ENCODE data around the gene PRSS57. TPM values are rescaled to one million over a fixed set of nuclear protein-coding genes. Genes with fewer than 3 reads are reported as not detected.
A peak's percentile ranks its signal among the peaks of the same experiment; 100 is the strongest.

PRSS57 gene
- total and polyA plus RNA-seq, 4 donors, result 0.10 to 2.0 (median 0.60) TPM; not detected in 1

DNA sequence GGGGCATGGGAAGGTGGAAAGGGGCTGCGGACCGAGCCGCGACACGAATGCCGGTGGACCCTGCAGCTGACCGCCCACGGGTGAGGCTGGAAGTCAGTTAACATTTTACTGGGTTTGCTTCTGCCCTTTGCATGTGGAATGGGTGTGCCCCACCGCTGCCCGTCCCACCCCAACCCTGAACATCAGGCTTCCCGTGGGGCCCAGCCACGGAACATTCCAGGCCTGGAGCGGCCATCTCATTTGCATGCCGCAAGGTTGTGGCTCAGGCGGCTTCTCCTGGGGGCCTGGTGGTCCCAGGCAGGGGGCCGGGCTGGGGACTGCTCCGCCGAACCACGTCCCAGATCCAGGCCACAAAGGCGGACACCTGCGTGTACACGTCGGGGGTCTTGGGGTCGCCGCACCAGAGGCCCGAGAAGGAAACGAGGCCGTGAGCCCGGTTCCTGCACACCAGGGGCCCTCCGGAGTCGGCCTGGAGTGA is 9.8 kb downstream of the PRSS57 start:
- ATAC-seq (ENCODE audit: insufficient read depth, low FRiP score) (no peak), DNase-seq (no peak)
- Histone ChIP-seq H3K9ac (ENCODE audit: insufficient read depth in 1 of 2, low read length in 2 of 2) (no peak overlapping the region), H3K9me3 (ENCODE audit: control insufficient read depth in 4 of 4, insufficient read depth in 3 of 4, low read length in 3 of 4) (no peaks in the 10 kb centered on the region), H3K27me3 (ENCODE audit: control insufficient read depth in 3 of 3, insufficient read depth in 3 of 3, low read length in 2 of 3) (no peaks in the 10 kb centered on the region), H3K4me1 (ENCODE audit: control insufficient read depth in 5 of 5, insufficient read depth in 5 of 5, low read length in 5 of 5) (peaks cover 0 to 2% (median 0%) of the 10 kb centered on the region in 5 donors), H3K4me3 (no peak overlapping the region), H3K27ac (ENCODE audit: low read depth in 1 of 2, low read length in 1 of 2) (no peak overlapping the region), H3K36me3 (ENCODE audit: control insufficient read depth in 4 of 4, insufficient read depth in 4 of 4, low read length in 4 of 4) (peaks cover 0 to 2% (median 0%) of the 10 kb centered on the region in 4 donors)
- TF ChIP-seq, protein P1, sequence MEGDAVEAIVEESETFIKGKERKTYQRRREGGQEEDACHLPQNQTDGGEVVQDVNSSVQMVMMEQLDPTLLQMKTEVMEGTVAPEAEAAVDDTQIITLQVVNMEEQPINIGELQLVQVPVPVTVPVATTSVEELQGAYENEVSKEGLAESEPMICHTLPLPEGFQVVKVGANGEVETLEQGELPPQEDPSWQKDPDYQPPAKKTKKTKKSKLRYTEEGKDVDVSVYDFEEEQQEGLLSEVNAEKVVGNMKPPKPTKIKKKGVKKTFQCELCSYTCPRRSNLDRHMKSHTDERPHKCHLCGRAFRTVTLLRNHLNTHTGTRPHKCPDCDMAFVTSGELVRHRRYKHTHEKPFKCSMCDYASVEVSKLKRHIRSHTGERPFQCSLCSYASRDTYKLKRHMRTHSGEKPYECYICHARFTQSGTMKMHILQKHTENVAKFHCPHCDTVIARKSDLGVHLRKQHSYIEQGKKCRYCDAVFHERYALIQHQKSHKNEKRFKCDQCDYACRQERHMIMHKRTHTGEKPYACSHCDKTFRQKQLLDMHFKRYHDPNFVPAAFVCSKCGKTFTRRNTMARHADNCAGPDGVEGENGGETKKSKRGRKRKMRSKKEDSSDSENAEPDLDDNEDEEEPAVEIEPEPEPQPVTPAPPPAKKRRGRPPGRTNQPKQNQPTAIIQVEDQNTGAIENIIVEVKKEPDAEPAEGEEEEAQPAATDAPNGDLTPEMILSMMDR (IDR thresholded peaks at IDR 0.05; ENCODE audit: control extremely low read depth, extremely low read depth), result no peak
- WGBS, 2 donors, result 86 to 90% methylated on average over 31 of the region's 31 CpGs

DNA sequence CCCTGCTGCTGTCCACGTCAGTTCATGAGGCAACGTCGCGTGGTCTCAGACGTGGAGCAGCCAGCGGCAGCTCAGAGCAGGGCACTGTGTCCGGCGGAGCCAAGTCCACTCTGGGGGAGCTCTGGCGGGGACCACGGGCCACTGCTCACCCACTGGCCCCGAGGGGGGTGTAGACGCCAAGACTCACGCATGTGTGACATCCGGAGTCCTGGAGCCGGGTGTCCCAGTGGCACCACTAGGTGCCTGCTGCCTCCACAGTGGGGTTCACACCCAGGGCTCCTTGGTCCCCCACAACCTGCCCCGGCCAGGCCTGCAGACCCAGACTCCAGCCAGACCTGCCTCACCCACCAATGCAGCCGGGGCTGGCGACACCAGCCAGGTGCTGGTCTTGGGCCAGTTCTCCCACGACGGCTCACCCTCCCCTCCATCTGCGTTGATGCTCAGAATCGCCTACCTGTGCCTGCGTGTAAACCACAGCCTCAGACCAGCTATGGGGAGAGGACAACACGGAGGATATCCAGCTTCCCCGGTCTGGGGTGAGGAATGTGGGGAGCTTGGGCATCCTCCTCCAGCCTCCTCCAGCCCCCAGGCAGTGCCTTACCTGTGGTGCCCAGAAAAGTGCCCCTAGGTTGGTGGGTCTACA is 12.5 kb downstream of the PRSS57 start:
- Histone ChIP-seq H3K27ac (ENCODE audit: low read depth in 1 of 2, low read length in 1 of 2) (no peak overlapping the region), H3K9me3 (ENCODE audit: control insufficient read depth in 4 of 4, insufficient read depth in 3 of 4, low read length in 3 of 4) (no peaks in the 10 kb centered on the region), H3K36me3 (ENCODE audit: control insufficient read depth in 4 of 4, insufficient read depth in 4 of 4, low read length in 4 of 4) (peaks cover 0 to 2% (median 0%) of the 10 kb centered on the region in 4 donors), H3K4me1 (ENCODE audit: control insufficient read depth in 5 of 5, insufficient read depth in 5 of 5, low read length in 5 of 5) (peaks cover 0 to 11% (median 4%) of the 10 kb centered on the region in 5 donors), H3K27me3 (ENCODE audit: control insufficient read depth in 3 of 3, insufficient read depth in 3 of 3, low read length in 2 of 3) (no peaks in the 10 kb centered on the region), H3K9ac (ENCODE audit: insufficient read depth in 1 of 2, low read length in 2 of 2) (no peak overlapping the region), H3K4me3 (no peak overlapping the region)
- no peak for DNase-seq
- TF ChIP-seq, protein P1 (IDR thresholded peaks at IDR 0.05; ENCODE audit: control extremely low read depth, extremely low read depth), result no peak
- 80 to 87% methylated on average over 25 of the region's 25 CpGs for WGBS, 2 donors
- no peak for ATAC-seq (ENCODE audit: insufficient read depth, low FRiP score)

DNA sequence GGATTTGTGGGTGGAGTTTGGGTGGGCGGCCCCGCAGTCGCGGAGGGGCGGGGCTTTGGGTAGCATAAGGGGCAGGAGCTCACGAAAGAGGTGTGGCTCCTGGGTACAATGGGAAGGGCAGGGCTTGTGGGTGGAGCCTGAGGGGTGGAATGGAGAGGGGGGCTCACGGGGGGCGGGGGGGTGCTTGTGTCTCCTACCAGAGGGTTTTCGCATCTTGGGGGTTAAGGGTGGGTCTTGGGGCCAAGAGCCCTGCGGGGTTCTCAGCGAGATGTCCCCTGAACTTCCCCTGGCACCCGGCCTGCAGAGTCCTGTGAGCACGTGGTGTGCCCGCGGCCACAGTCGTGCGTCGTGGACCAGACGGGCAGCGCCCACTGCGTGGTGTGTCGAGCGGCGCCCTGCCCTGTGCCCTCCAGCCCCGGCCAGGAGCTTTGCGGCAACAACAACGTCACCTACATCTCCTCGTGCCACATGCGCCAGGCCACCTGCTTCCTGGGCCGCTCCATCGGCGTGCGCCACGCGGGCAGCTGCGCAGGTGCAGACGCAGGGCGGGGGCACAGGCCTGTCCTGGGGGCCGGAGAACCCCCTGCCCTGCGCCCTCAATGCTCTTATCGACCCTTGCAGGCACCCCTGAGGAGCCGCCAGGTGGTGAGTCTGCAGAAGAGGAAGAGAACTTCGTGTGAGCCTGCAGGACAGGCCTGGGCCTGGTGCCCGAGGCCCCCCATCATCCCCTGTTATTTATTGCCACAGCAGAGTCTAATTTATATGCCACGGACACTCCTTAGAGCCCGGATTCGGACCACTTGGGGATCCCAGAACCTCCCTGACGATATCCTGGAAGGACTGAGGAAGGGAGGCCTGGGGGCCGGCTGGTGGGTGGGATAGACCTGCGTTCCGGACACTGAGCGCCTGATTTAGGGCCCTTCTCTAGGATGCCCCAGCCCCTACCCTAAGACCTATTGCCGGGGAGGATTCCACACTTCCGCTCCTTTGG is 13.9 kb downstream of the PRSS57 start:
- Histone ChIP-seq H3K4me1 (ENCODE audit: control insufficient read depth in 5 of 5, insufficient read depth in 5 of 5, low read length in 5 of 5) (peaks cover 0 to 19% (median 6%) of the 10 kb centered on the region in 5 donors), H3K27me3 (ENCODE audit: control insufficient read depth in 3 of 3, insufficient read depth in 3 of 3, low read length in 2 of 3) (peaks cover 0 to 4% (median 3%) of the 10 kb centered on the region in 3 donors), H3K27ac (ENCODE audit: low read depth in 1 of 2, low read length in 1 of 2) (peak overlapping the region in 1 of 2 donors; percentile 26), H3K4me3 (no peak overlapping the region), H3K36me3 (ENCODE audit: control insufficient read depth in 4 of 4, insufficient read depth in 4 of 4, low read length in 4 of 4) (peaks cover 0 to 2% (median 0%) of the 10 kb centered on the region in 4 donors), H3K9me3 (ENCODE audit: control insufficient read depth in 4 of 4, insufficient read depth in 3 of 4, low read length in 3 of 4) (no peaks in the 10 kb centered on the region), H3K9ac (ENCODE audit: insufficient read depth in 1 of 2, low read length in 2 of 2) (no peak overlapping the region)
- DNase-seq, result peak in 1 of 3 donors; percentile 83
- TF ChIP-seq, protein P1 (IDR thresholded peaks at IDR 0.05; ENCODE audit: control extremely low read depth, extremely low read depth), result no peak
- ATAC-seq (ENCODE audit: insufficient read depth, low FRiP score), result no peak
- 37 to 54% methylated on average over 51 to 54 of the region's 54 CpGs for WGBS, 2 donors

Measured in lung (tissue), 12 donors.